Measurements from ENCODE around the gene UNC5B. TPM values are rescaled to one million over a fixed set of nuclear protein-coding genes. Genes with fewer than 3 reads are reported as not detected.

Gene UNC5B
- total RNA-seq, 1 experiment from 2014 or later, result 80.5 TPM

- intact Hi-C loops (cut with micrococcal nuclease), result no loop called here
- Mint-ChIP-seq H3K36me3 (ENCODE audit: insufficient read depth, unreplicated experiment) (no peaks in the 10 kb centered on the region), H3K9me3 (ENCODE audit: unreplicated experiment) (no peaks in the 10 kb centered on the region), H3K27me3 (ENCODE audit: insufficient read depth, unreplicated experiment) (no peaks in the 10 kb centered on the region), H3K4me1 (ENCODE audit: insufficient read depth, unreplicated experiment) (peaks cover 31% of the 10 kb centered on the region), H3K4me3 (ENCODE audit: unreplicated experiment) (no peak overlapping the region), H3K27ac (ENCODE audit: low read depth, unreplicated experiment) (no peak overlapping the region)
- no peak for DNase-seq (ENCODE audit: unreplicated experiment)
- TF ChIP-seq CTCF (IDR thresholded peaks at IDR 0.05; ENCODE audit: unreplicated experiment), result no peak
- ChIA-PET CTCF (interaction anchor here (0.6 to 7.9 kb wide), 2 partner anchors 29 to 45 kb away, joined by 4 to 51 read pairs; partner anchors contain the start of gene SLC29A3), POLR2A (no interaction called here)
- no TSS peak for BruUV-seq (replicated peaks)
Observed at GRCh38 chr10:71346731-71347130, 134.4 kb downstream of the UNC5B start.

DNA sequence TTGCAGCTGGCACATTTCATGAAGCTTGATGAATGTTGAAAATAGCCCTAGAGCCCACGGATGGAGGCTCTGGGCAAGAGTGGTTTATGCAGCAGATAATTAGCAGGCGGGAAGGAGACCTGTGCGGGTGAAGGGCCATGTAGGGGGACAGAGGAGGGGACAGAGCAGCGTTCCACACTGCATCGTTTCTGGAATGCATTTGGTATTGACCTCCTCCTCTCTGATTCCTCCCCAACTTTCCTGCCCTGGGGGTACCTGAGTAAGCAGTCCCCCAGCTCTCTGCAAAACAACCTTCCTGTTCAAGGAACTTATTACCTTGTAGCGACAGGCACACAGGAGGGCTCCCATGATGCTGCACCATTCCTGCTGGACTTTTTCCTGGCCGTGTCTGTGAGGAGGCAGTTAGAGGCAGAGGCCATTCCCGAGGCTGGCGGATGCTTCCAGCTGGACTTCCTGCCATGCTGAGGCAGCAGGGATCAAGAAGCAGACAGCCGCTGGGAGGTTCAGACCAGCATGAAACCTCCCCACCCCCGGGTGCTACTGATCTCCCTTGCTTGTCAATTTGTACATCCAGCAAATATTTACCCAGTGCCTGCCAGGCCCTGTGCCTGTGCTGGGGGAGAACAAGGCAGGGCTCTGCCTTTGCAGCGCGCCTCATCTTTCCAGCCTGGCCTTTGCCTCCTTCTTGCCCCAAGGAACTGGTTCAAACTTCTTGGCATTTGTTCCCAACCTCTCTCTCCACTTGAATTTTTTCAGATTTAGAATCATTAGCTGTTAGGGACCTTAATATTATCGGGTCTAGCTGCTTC lies 135.4 kb downstream of the UNC5B start:
- POLR2A ChIA-PET, result interaction anchor here (1.3 to 3.3 kb wide), 4 partner anchors 8 to 17 kb away, joined by 7 to 17 read pairs (median 12); no protein-coding TSS in a partner anchor
- H3K27me3 Mint-ChIP-seq (ENCODE audit: insufficient read depth, unreplicated experiment), result no peaks in the 10 kb centered on the region
- no peak for TF ChIP-seq CTCF (IDR thresholded peaks at IDR 0.05; ENCODE audit: unreplicated experiment)
- intact Hi-C loops (cut with micrococcal nuclease), result no loop called here
- H3K9me3 Mint-ChIP-seq (ENCODE audit: unreplicated experiment), result no peaks in the 10 kb centered on the region
- peaks cover 31% of the 10 kb centered on the region for H3K4me1 Mint-ChIP-seq (ENCODE audit: insufficient read depth, unreplicated experiment)
- H3K4me3 Mint-ChIP-seq (ENCODE audit: unreplicated experiment), result no peak overlapping the region
- no TSS peak for BruUV-seq (replicated peaks)
- H3K36me3 Mint-ChIP-seq (ENCODE audit: insufficient read depth, unreplicated experiment), result no peaks in the 10 kb centered on the region
- CTCF ChIA-PET, result interaction anchor here (0.6 to 7.9 kb wide), 5 partner anchors 8 to 46 kb away, joined by 3 to 51 read pairs (median 4); partner anchors contain the start of gene SLC29A3
- no peak overlapping the region for H3K27ac Mint-ChIP-seq (ENCODE audit: low read depth, unreplicated experiment)
- no peak for DNase-seq (ENCODE audit: unreplicated experiment)

DNA sequence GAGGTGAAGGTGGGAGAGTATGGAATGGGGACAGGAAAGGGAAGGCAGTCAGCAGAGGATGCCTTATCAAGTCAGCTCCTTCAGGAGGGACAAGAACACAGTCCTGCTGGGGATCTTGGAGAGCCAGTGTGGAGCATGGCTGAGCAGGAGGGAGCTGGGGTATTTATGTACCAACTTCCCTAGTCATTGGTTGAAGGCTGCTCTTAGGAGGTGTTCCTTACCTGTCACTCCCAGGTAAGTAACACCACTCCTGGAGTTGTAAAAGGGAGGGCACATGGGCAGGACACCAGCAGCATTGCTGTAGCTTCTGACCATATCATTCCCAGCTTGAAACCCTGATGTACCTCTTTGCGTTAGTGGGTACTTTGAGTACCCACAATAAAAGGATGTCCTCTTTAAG lies 136.5 kb downstream of the UNC5B start:
- intact Hi-C loops (cut with micrococcal nuclease), result loop anchor here (1.0 kb wide), 1 partner anchor 15 kb away; no protein-coding TSS in a partner anchor
- H3K27ac Mint-ChIP-seq (ENCODE audit: low read depth, unreplicated experiment), result peak overlapping the region; percentile 82

More for the DNA sequence above, 136.5 kb downstream of the UNC5B start:
- Mint-ChIP-seq H3K27me3 (ENCODE audit: insufficient read depth, unreplicated experiment) (no peaks in the 10 kb centered on the region), H3K4me1 (ENCODE audit: insufficient read depth, unreplicated experiment) (peaks cover 25% of the 10 kb centered on the region), H3K4me3 (ENCODE audit: unreplicated experiment) (no peak overlapping the region), H3K9me3 (ENCODE audit: unreplicated experiment) (no peaks in the 10 kb centered on the region), H3K36me3 (ENCODE audit: insufficient read depth, unreplicated experiment) (no peaks in the 10 kb centered on the region)
- TF ChIP-seq CTCF (IDR thresholded peaks at IDR 0.05; ENCODE audit: unreplicated experiment), result no peak
- POLR2A ChIA-PET, result interaction anchor here (1.0 to 3.3 kb wide), 8 partner anchors 9 to 215 kb away, joined by 4 to 17 read pairs (median 8); no protein-coding TSS in a partner anchor
- no peak for DNase-seq (ENCODE audit: unreplicated experiment)
- BruUV-seq (replicated peaks), result no TSS peak
- CTCF ChIA-PET, result interaction anchor here (0.5 to 7.9 kb wide), 10 partner anchors 9 to 126 kb away, joined by 3 to 51 read pairs (median 3); partner anchors contain the start of gene SLC29A3

All from MCF 10A (cell line).